CD4-positive, alpha-beta T cell treated with Interleukin-12 subunit alpha and Interleukin-12 subunit beta, for 1 hour (primary cell): ENCODE measurements around the gene ANKS6.

ENCODE experiments used
- DNase-seq: peaks from one replicate; pipeline ENCODE4 v3.0.0-alpha.2; 2020

ANKS6 gene

DNA sequence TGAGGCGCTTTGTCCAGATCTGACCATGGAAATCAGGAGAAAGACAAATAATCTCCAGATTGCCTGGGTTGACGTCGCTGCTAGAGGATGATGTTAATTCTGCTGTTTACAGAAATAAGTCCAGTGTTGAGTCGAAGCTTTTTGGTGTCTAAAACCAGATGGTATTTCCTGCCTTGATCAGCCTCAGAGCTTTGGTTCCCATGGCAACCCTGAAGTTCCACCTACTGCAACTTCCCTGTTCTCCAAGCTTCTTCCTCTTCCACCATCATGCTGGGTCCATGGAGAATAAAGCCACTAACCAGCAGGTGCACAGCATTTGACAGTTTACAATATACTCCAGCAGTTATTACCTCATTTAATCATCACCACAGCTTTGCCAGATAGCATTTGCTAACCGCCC, 69.6 kb downstream of the ANKS6 start:
- peak; percentile 14 for DNase-seq

DNA sequence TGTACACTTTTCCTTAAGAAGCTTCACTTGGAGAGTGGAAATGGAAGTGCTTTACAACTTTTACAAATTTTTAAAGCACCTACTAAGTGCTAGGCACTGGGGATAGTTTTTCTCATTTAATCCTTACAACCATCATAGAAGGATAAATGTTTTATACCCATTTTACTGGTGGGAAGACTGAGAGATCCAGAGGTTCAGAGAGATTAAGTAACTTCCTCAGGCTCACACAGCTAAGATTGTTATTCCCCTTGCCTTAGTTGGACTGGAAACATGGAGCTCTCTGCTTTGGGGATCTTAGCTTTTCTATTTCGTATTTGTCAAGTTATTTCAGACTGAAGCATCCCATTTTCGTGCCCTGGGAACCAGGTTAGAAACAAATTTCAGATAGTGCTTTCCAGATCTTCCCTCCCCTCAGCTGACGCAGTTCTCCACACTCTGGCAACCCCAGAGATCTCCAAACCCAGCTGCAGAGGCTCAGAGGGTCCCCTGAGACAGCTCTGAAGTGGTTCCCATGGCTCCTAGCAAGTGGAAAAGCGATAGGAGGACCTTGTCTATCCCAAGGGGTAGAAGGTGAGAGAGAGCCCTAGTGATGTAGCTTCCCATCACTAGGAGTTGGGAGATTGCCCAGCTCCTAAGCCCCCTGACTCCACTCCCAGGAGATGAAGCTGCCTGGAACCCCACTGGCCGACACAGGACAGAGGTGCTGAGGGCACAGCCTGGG, 71.4 kb downstream of the ANKS6 start:
- no peak for DNase-seq

DNA sequence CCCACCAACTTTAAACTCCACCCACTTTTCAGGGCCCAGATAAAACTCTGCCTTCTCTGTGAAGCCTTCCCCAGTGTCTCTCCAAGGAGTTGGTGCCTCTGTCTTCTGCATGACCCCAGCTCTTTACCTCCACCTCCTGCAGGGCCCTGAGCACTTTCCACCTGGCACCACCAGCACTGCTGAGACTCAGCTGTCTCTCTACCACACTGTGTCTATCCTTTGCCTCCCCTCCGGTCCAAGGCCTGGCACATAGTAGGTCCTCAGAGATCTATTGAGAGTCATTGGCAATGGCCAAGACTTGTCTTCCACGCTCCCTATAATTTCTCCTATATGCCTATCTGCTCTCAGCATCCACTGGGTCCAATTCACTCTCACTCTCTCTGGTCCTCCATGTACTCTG, 74.7 kb downstream of the ANKS6 start:
- no peak for DNase-seq

DNA sequence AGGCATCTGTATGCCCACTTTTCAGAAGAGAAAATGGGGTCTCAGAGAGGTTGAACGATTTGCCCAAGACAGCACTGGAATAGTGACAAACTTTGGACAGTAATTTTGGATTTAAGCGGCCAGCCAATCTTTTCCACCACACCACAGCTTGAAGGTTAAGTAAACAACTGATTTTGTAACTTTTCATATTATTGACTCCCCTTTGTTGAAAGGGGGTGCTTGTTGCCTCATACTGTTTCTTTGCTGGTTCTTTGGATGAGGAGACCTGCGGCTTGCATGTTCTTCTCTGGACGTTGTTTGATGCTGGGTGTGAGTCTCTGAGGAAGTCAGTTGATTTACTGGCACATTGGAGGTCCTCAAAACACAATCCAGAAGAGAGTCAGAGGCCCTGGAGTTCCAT, 76.0 kb downstream of the ANKS6 start:
- DNase-seq = no peak

DNA sequence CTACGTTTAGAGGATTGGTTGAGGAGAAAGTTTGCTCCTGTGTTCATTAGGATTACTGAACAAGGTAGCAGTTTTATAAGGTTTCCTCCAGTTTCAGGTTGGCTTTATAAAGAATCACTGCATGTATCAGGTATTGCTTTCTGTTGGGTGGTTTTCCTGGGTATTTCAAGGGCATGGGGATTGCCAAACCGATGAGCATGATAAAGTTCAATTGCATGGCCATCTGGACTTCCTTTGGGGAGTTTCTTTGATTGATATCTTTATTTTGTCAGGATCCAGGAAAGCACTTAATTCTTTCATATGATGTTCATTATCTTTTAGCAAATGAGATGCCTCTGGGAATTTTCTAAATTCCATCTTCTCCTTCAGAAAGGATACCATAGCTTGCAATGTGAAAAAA, 77.3 kb downstream of the ANKS6 start:
- DNase-seq = no peak

DNA sequence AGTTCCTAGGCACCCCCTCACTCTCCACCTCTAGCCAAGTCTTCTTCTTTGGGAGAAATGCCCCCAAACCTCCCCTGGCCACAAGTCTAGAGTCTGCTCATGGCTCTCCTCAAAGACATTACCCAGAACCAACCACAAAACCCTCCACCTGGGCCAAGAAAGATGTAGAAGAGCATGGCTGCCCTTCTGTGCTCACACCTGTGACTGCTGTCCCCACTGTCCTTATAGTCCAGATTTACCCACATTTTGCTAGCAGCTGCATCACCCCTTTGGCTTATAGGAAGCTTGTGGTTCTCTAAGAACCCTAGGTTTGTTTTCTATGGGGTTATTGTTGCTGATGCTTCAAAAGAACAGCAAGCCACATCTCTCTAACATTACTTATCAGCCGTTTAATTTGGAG, 81.5 kb downstream of the ANKS6 start:
- no peak for DNase-seq

DNA sequence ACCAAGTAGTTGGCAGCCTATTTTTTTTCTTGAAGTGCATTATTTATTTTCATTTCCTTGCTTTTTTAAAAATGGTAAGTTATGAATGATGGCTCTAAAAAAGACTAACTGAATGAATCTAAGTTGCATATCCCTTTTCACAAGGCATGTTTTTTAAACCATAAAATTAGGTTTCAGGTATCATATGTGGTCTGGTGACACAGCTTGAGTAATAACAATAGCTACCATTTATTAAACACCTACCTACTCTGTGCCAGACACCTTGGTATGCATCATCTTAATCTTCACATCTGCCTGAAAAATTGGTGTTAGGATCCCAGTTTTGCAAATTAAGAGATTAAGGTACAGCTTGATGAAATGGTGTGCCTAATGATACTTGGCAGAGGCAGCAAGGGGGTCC, 83.4 kb downstream of the ANKS6 start:
- DNase-seq = no peak

DNA sequence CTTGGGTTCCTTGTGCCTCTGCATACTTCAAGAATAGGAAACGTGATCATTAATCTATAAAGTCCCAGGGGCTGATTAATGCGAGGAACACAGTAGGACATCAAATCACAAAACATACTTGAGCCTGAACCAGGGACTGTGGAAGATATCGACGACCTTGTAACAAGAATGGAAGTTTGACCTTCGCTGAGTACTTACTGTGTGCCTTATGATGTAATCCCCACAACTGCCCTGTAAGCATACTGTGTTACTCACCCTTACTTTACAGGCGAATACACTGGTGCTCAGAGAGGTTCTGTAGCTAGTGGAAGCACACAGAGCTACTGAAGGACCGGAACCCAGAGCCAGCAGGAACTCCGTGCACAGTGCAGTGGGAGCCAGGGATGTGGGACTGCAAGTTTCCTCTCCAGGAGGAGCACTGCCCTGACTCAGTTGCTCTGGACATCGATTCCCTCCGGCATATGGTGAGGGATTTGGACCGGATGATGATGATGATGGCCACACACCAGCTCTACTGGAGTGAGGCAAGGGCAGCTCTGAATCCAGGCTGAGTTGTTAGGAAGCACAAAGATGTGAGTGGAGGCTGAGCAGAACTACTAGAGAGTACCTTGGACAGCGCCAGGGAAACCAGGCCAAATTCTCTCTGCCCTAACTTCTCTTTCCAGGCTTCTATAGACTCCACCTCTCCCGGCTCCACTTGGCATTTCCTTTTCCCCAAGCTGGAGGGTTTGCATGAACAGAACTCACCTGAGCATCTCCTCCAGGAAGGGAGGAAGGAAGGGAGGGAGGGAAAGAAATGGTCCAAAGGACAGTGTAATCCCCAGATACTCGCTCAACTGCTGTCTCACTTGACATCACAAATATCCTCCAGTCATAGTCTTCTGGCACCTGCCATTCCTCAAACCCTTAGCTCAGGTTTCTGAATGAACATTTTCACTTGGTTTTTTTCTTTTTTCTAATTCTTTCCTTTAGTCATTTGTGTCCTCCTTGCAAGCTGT, 86.1 kb downstream of the ANKS6 start:
- DNase-seq = no peak

DNA sequence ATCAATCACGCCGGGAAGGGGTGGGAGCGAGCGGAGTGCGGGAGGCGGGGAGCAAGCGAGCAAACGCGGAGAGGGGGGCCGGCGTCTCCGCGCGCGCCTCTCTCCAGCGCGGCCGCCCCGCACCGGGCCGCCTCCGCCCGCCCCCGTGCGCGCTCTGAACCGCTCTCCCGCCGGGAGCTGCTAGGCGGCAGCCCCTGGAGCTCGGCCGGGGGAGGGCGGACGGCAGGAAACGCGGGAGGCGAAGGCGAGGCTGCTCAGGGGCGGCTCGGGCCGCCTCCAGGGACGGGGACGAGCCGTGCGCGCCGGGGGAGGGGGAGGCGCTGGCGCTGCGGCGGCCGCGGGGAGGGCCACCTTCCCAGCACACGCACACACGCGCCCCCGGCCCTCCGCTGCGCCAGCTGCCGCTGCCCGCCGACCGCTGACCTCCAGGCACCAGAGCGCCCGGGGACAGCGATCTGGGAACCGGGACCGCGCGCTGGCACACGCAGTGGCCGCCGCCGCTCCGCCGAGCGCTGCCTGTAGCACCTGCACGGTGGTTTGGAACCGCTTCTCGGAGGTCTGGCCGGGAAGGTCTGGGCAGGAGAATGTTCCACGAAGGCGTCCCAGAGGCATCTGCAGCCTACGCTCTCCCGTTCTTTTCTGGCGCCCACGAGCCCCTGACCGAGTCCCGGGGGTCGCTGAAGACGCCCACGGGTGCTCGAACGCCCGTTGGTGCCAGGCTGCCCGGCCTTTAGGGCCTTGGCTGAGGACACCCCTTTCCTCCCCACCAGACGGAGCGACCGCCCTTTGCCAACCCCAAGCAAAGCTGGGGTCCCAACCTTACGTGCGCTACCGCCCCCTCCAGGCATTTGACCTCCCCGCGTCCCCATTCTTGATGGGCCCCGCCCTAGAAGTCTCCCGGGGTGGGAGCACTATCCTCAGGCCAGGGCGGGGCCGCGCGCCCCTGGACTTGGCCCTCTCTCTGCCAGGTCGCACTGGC, 87.1 kb downstream of the ANKS6 start, which contains the start of gene GABBR2:
Gene GABBR2, minus strand, starts transcription at position 3 of the 979 bp plus-strand sequence. CDS start 198 bp downstream, outside the sequence.
- no peak for DNase-seq

DNA sequence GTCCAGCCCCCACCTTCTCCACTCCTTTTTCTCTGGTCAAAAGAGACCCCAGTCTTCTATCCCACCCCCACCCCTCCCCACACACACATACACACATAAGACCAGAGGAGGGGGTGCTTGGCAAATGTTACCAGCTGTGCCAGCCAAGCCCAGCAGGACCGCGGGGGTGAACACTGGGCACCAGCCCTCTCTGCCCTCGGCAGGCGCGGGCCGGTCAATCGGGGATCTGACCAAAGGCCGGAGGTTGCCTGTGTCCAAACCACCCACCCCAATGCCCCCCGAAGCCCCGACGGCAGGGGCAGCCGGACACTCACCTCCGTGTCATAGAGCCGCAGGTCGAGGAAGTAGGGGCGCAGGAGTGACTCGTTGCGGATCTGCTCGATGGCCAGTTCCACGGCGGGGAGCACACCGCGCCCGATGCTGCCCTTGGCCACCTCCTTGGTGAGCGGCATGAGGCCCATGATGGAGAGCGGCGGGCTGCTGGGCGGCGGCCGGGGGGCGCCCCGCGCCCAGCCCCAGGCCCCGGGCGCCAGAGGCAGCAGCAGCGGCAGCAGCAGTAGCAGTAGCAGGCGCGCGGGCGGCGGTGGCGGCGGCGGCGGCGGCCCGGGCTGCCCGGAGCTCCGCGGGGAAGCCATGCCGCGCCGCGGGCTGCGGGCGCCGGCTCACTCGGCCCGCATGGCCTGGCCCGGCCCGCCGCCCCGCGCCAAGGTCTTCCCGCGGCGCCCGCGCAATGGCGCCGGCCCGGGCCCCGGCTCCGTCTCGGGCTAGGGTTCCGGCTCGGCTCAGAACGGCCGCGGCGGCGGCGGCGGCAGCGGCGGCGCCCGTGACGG, 88.0 kb downstream of the ANKS6 start:
- no peak for DNase-seq

DNA sequence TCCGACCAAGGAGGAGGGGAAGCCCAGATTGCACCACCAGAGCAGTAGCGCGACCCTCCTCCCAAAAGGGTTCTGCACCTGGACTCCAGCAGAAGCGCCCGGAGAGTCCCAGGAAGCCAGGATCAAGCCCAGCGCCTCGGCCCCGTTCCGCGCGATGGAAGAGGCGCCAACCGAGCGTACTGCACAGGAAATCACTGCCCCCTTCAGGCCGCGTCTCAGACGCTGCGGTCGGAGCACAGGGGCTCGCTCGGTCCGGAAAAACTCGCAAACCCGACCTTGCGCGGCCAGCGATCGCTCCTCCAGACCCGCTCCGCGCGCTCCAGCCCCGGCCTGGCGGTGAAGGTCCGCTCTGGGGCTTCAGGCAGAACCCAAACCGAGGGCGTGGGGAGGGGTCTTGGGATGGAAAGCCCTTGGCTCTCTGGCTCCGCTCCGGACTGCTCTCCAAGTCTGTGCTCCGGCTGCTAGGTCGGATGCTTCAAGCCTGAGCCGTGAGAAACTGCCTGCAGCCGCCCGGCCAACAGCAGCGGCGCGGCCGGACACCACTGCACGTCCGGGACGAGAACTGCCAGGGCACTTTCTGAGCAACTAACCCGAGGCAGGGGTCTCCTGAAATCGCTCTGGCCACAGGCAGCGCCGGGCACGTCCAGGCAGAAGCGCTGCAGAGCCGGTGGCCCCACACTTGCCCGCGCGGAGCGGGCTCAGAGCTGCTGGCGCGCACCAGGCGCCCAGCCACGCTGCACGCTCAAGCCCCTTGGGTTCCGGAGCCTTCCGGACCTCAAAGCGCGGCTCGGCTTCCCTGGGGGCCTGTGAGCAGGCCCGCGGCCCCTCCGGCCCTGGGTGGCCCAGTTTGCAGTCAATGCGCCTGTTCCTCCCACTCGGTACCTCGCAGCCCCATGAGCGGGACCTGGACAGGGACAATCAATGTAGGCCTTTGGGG, 88.9 kb downstream of the ANKS6 start:
- DNase-seq = no peak

DNA sequence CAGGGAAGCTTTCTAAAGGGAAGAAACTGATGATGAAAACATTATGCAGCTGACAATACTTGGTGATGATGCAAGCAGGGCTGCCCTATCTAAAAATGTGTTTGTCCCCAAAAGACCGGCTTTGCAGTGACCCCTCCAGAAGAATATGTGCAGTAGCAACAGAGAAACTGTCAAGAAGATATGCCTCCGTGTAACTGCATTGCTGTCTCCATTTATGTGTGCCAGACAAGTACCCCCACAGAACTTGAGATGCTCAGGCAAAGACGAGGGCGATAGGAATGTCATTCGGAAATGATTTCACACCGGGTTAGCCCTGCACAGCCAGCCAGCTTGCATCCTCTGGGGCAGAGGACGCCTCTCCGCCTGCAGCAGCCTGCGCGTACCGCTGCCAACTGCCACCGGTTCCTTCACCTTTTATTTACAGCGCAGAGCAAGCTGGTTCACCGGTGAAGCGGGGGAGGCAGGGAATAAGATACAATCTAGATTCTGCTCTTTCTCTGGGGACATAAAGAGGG, 89.6 kb downstream of the ANKS6 start:
- no peak for DNase-seq

DNA sequence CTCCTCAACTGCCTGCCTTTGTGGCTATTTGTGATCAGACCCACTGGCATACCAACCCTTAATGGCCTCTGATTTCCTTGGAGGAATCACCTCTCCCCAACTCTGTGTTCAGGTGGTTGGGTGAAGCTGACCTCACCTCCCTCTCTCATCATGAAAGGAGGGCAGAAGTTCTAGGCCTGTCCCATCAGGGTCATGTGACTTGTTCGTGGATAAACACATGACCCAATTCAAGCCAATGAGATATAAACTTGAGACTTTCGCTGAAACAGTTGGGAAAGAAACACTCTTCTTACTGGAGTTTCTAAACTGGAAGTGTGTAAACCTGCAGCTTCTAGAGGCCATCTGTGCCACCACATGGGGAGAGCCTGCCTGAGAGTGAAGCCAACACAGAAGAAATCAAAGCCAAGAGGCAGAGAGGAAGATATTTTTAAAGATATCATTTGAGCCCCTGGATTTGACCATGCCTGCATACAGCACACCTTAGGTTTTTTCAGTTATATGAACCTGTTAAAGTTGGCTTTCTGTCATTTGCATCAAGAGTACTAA, 93.4 kb downstream of the ANKS6 start:
- DNase-seq = no peak

DNA sequence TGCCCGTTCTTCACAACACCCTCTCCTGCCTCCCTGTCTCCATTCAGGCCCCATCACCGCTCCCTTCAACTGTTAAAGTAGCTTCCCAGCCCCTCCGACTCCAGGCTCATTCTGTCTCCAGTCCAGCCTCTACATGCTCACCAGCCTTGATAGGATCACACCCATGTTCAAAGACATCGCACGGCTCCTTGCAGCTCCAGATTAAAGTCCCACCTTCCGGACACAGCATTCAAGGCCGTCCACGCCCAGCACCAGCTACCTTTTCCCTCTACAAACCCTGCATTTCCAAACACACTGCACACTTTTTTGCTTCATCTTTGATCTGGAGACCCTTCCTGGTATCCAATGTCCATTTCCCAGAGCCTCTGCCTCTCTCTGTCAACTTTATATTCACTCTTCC, 94.0 kb downstream of the ANKS6 start:
- DNase-seq = no peak

DNA sequence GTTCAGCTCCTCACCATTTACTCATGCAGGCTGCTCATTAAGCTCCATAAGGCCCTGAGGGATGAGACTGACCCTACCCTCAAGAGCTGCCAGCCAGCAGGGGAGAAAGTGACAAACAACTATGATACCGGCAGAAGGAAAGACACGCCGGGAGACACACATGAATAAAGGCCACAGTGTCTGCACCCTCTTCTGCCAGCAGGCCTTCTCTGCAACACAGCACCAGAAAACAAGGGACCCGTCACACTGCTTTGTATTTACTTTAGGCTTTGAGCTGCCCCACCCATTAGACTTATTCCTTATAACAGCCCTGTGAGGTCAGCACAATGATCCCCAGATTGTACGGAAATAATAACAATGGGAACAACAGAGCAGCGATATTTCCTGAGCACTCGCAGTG, 94.8 kb downstream of the ANKS6 start:
- DNase-seq = no peak

DNA sequence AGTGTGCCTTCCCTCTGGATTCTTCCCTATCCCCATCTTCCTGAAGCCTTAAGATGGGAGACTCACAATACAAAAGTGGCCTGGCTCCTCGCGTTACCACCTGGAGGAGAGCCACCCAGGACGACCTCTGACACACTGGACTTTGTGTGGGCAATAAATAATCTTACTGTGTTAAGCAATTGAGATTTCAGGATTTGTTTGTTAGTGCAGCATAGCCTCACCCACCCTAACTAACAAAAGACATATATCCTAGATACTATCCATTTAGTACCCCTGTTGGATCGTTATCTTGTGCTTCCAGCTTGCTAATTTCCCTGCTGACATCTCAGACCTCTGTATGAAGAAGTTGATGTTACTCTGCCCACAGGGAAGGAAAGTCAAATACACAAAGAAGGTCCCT, 95.6 kb downstream of the ANKS6 start:
- no peak for DNase-seq

DNA sequence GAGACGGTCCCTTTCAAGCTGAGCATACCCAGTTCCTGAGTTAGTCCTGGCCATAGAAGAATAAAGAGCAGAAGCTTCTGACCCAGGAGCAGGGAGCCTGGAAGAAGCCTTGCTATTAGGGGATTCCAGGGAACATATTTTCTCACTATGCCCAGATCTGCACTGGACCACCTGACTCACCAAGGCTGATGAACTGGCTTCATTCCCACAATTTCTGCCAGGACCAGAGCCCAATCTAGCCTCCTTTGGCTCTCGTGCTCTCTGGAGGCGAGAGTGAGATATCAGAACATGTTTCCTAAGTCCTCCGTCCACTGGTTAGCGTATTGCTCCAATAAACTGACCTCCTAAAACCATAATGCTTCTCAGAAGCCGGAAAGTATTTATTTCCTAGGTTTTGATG, 97.5 kb downstream of the ANKS6 start:
- no peak for DNase-seq

DNA sequence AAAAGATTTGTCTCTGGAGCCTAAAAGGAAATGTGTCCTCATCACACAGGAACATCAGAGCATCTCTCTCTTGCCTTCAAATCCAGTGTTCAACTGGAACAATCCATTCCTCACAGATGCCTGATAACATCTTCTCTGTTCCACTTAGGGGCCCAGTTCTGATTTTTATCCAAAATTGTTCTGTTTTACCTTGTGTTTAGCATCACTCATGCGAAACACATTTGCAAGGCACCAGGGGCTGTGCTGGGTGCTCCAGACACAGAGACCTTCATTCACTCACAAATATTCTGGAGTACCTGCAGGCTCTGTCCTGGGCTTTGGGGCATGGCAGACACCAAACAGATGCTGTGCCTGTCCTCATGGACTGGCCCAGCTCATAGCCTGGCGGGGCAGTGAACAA, 101.4 kb downstream of the ANKS6 start:
- no peak for DNase-seq

DNA sequence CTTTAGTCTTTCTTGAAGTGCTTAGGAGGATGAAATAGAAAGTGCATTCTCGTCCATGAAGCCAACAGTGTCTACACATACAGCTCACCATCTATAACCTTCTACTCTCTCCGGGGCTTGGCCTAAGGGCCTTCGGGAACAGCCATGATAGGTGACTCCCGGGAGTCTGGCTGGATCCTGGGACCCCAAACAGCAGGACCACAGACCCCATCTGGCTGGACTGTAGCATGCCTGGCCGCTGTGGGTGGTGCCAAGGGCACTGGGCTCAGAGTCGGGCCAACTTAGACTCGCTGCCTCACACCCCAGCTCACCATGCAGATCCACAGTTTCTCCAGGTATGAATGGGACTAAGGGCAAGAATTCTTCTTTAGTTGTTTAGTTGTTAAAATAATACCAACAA, 104.0 kb downstream of the ANKS6 start:
- DNase-seq = no peak

DNA sequence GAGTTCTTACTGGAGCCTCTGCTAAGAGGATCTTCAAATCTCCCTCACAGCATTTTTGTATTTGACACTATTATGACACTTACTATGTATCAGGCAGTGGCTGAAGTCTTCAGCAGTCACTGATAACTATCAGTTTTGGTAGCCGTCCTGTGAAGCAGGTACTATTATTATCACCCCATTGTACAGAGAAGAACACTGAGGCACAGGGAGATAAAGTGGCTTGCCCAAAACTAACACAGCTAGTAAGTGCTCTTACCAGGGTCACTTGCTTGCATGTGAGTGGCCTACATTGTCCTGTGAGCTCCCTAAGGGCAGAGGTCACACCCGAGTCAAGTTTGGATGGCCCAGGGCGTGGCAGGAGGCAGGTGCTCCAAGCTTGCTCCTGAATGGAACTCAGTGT, 104.5 kb downstream of the ANKS6 start:
- no peak for DNase-seq
